Panc1 (cell line): Measurements from ENCODE around the gene FANCC. TPM values are rescaled to one million over a fixed set of nuclear protein-coding genes. Genes with fewer than 3 reads are reported as not detected.

ENCODE experiments used
- ATAC-seq: fragments of 200-7000 bp; cut with Tn5 transposase; 2 replicates; pipeline ENCODE4 v1.9.1; 2020; ENCODE audit warnings: mild to moderate bottlenecking, moderate library complexity
- BruUV-seq: library from RNA; stranded (reverse); fragments of 400-500 nt; replicated peaks from 2 replicates; lab custom pipeline; 2021; lab: Mats Ljungman, UMichigan
- CTCF ChIA-PET: fragments of 300-600 bp; sonication (Branson Sonifier 250); formaldehyde crosslinking; loops from one replicate; lab custom pipeline; 2022; ENCODE audit warnings: antibody characterized with exemption; lab: Charles Lee
- POLR2A ChIA-PET: fragments of 300-600 bp; sonication (Branson Sonifier 250); formaldehyde crosslinking; loops from one replicate; lab custom pipeline; 2022; ENCODE audit warnings: antibody characterized with exemption; lab: Charles Lee
- DNase-seq: peaks from one replicate; pipeline ENCODE4 v3.0.0-alpha.2; 2010; ENCODE audit warnings: low read depth, low spot score
- H3K27ac ChIP-seq: 2 replicates; pipeline ENCODE4 v1.5.1; 2011; ENCODE audit warnings: mild to moderate bottlenecking, low read length, inconsistent platforms
- H3K27me3 ChIP-seq: fragments of 200-500 bp; sonication (Bioruptor generic); 2 replicates; pipeline ENCODE4 v1.6.0; 2014; ENCODE audit warnings: low read length, inconsistent platforms; ENCODE audit not compliant: control insufficient read depth, insufficient read depth
- H3K36me3 ChIP-seq: fragments of 200-500 bp; sonication (Bioruptor generic); 2 replicates; pipeline ENCODE4 v1.5.1; 2014; ENCODE audit warnings: inconsistent platforms, mild to moderate bottlenecking, low read length, moderate library complexity; ENCODE audit not compliant: control insufficient read depth, insufficient read depth
- H3K4me1 ChIP-seq: 2 replicates; pipeline ENCODE4 v1.5.1; 2011; ENCODE audit warnings: inconsistent platforms, mild to moderate bottlenecking, low read length, moderate library complexity; ENCODE audit not compliant: control insufficient read depth, insufficient read depth
- H3K4me3 ChIP-seq, 2 experiments: 2 replicates each; pipeline ENCODE4 v1.5.1; 2011 to 2012; ENCODE audit warnings: low read depth in 2 of 2, low read length in 2 of 2, mild to moderate bottlenecking in 2 of 2, inconsistent platforms in 1 of 2, moderate library complexity in 1 of 2
- H3K9me3 ChIP-seq: fragments of 200-500 bp; sonication (Bioruptor generic); 2 replicates; pipeline ENCODE4 v1.5.1; 2014; ENCODE audit warnings: low read depth, mild to moderate bottlenecking, inconsistent platforms, low read length, moderate library complexity; ENCODE audit not compliant: control insufficient read depth, insufficient read depth
- CTCF ChIP-seq: fragments of 450-650 bp; IDR thresholded peaks from 2 replicates; pipeline ENCODE4 v1.5.1; 2017; ENCODE audit warnings: mild to moderate bottlenecking
- POLR2AphosphoS5 ChIP-seq: IDR thresholded peaks from 2 replicates; pipeline ENCODE4 v1.6.1; 2012; ENCODE audit warnings: mild to moderate bottlenecking, low read depth, low read length, moderate library complexity
- SIN3A ChIP-seq: IDR thresholded peaks from 2 replicates; pipeline ENCODE4 v1.6.1; 2012; ENCODE audit warnings: low read depth, mild to moderate bottlenecking, low read length, moderate library complexity, borderline replicate concordance; ENCODE audit not compliant: insufficient read depth
- TCF7L2 ChIP-seq: IDR thresholded peaks from 2 replicates; pipeline ENCODE4 v1.6.1; 2011; ENCODE audit warnings: mild to moderate bottlenecking, low read depth, low read length, inconsistent platforms
- in situ Hi-C: cut with HindIII; loops from 2 replicates; pipeline ENCODE4 v1.10.0; 2016; ENCODE audit warnings: low sequenced_read_pairs, low pct_unique_long_range_greater_than_20kb
- intact Hi-C: fragments of 100-400 bp; cut with micrococcal nuclease; formaldehyde crosslinking; loops from one replicate; pipeline ENCODE4 v1.10.0; 2022; ENCODE audit not compliant: unreplicated experiment
- total RNA-seq: library from RNA; stranded (reverse); gene quantifications from one replicate; pipeline ENCODE4 v1.2.1, GENCODE V29; 2021; ENCODE audit not compliant: unreplicated experiment
- TF ChIP-seq, protein P1 (sequence below), 2 experiments: IDR thresholded peaks; 2 replicates each; pipeline ENCODE4 v1.6.1; 2011 to 2012; ENCODE audit warnings: low read depth in 2 of 2, control low read depth in 1 of 2, low read length in 1 of 2, mild to moderate bottlenecking in 1 of 2, moderate library complexity in 1 of 2; ENCODE audit not compliant: insufficient read depth in 1 of 2

FANCC gene
- total RNA-seq, 1 experiment from 2014 or later: 17.8 TPM

- intact Hi-C loops (no loop called here), in situ Hi-C loops (no loop called here)
- H3K27me3 ChIP-seq: no peaks in the 10 kb centered on the region
- ChIA-PET CTCF (no interaction called here), POLR2A (no interaction called here)
- no peaks in the 10 kb centered on the region for H3K36me3 ChIP-seq
- no peaks in the 10 kb centered on the region for H3K9me3 ChIP-seq
- BruUV-seq: no TSS peak
- ATAC-seq: no peak
- no peak overlapping the region for H3K4me3 ChIP-seq
- TF ChIP-seq TCF7L2 (no peak), CTCF (no peak), POLR2AphosphoS5 (no peak), SIN3A (no peak)
- TF ChIP-seq, protein P1, sequence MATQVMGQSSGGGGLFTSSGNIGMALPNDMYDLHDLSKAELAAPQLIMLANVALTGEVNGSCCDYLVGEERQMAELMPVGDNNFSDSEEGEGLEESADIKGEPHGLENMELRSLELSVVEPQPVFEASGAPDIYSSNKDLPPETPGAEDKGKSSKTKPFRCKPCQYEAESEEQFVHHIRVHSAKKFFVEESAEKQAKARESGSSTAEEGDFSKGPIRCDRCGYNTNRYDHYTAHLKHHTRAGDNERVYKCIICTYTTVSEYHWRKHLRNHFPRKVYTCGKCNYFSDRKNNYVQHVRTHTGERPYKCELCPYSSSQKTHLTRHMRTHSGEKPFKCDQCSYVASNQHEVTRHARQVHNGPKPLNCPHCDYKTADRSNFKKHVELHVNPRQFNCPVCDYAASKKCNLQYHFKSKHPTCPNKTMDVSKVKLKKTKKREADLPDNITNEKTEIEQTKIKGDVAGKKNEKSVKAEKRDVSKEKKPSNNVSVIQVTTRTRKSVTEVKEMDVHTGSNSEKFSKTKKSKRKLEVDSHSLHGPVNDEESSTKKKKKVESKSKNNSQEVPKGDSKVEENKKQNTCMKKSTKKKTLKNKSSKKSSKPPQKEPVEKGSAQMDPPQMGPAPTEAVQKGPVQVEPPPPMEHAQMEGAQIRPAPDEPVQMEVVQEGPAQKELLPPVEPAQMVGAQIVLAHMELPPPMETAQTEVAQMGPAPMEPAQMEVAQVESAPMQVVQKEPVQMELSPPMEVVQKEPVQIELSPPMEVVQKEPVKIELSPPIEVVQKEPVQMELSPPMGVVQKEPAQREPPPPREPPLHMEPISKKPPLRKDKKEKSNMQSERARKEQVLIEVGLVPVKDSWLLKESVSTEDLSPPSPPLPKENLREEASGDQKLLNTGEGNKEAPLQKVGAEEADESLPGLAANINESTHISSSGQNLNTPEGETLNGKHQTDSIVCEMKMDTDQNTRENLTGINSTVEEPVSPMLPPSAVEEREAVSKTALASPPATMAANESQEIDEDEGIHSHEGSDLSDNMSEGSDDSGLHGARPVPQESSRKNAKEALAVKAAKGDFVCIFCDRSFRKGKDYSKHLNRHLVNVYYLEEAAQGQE (IDR thresholded peaks at IDR 0.05; ENCODE audit: insufficient read depth in 1 of 2, low read depth in 2 of 2, low read length in 1 of 2): no peak
- DNase-seq: no peak
- no peaks in the 10 kb centered on the region for H3K4me1 ChIP-seq
- no peak overlapping the region for H3K27ac ChIP-seq
These were observed 217.4 kb downstream of the FANCC start for GRCh38 chr9:95100071-95100627.

DNA sequence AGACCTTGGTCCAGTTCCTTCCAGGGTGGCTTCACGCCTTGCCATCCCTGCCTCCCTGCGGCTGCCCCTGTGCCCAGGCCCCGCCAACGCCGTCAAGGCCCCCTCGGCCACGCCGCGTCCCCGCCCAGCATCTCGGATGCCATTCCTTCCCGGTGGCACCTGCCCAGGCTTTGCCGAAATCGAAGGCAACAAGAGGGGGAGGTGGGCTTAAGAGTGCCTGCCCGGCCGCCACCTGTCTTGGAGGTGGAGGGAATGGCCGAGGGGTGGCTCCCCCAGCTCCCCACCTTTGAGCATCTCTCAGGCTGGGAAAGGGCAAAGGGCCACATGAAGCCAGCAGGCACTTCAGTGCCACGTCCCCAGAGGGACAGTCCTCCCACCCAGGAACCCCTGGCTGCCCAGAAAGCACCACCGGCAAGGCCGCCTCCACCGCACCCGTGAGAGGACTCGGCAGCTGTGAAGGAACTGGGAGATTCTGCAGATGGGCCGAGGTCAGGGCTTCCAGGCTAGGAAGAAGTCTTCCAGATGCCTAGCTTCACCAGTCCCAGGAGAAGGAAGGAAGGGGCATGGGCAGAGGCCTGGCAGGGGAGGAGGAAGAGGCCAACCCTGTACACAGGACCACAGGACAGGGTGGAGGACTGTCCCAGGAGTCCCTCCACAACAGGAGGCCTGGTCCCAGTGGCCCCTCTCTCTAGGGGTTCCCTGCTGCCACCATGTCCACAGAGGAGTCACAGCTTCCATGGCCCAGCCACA lies 218.0 kb downstream of the FANCC start:
- POLR2A ChIA-PET: no interaction called here
- no TSS peak for BruUV-seq
- no peaks in the 10 kb centered on the region for H3K36me3 ChIP-seq
- intact Hi-C loops: no loop called here
- TF ChIP-seq SIN3A (no peak), POLR2AphosphoS5 (no peak), TCF7L2 (no peak), CTCF (no peak)
- TF ChIP-seq, protein P1 (IDR thresholded peaks at IDR 0.05; ENCODE audit: insufficient read depth in 1 of 2, low read depth in 2 of 2, low read length in 1 of 2): no peak
- H3K4me3 ChIP-seq: no peak overlapping the region
- CTCF ChIA-PET: no interaction called here
- no peak overlapping the region for H3K27ac ChIP-seq
- H3K9me3 ChIP-seq: no peaks in the 10 kb centered on the region
- no peaks in the 10 kb centered on the region for H3K27me3 ChIP-seq
- H3K4me1 ChIP-seq: no peaks in the 10 kb centered on the region
- DNase-seq: no peak
- no peak for ATAC-seq
- in situ Hi-C loops: no loop called here
